GM12891 (cell line): ENCODE results near the gene EVX1.

Experiments
- PAX5 ChIP-seq: IDR thresholded peaks from 2 replicates; pipeline ENCODE4 v1.6.1; 2011; ENCODE audit warnings: low read length, moderate library complexity, mild to moderate bottlenecking; ENCODE audit not compliant: insufficient read depth, severe bottlenecking
- POLR2A ChIP-seq: IDR thresholded peaks from 2 replicates; pipeline ENCODE4 v1.6.1; 2011; ENCODE audit warnings: low read depth, low read length, control low read depth

DNA sequence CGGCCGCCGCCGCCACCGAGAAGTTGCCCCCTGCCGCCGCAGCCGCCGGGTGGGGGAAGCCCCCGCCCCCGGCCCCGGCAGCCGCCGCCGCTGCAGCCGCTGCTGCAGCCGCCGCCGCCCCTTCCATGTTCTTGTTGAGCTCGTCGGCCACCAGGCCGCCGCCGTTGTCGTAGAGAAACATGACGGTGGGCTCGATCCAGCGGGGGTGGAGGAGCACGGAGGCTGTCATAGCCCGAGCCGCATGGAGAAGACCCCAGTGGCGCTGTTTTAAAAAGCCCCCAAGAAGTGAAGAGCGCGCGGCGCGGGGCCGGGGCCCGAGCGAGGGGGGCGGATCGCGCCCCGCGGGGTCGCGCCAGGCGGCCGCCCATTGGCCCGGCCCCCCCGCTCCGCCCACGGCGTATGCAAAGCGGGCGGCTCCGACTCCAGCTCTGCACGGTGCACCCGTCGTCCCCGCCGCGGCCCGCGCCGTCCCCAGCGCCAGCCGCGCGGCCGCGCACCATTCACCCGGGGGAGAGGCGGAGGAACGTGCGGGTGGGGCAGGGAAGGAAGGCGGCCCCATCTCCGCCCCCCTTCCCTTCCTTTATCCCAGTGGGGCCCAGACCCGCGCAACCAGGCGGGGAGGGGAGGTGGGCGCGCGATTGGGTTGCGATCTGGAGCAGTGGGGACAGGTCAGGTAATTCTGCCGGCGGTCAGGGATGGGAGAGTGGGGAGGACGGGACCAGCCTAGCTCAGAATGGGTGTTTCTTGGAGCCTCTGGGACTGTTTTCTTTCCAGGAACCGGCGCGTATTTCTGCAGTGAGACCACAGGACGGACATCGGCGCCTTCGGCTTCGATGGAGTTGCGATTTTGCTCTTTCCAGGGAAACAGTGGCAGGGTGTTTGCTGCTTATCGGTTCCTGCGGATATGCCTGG, 42.5 kb upstream of the EVX1 start, which contains the start of gene HOXA13:
- TF ChIP-seq PAX5 (no peak), POLR2A (no peak)
